C4-2B (cell line): ENCODE data around the gene AGXT2.

Source experiments
- CTCF ChIP-seq: fragments of 450-650 bp; conservative IDR thresholded peaks from 2 replicates; pipeline ENCODE4 v1.5.1; 2017; ENCODE audit warnings: mild to moderate bottlenecking
- ZFX ChIP-seq: fragments of 450-650 bp; IDR thresholded peaks from 2 replicates; pipeline ENCODE4 v1.6.1; 2017

GRCh38 chr5:35010676-35011075 lies 37.1 kb downstream of the AGXT2 start:
- TF ChIP-seq CTCF: no peak
- TF ChIP-seq ZFX: no peak
